AG09319 (cell line): ENCODE measurements around the gene ANO8.
A peak's percentile ranks its signal among the peaks of the same experiment; 100 is the strongest.
"Not testable (repeated sequence)": the region's sequence is repeated elsewhere in the genome, so short reads cannot be mapped to it uniquely, and the experiment has no call there.

ENCODE experiments used
- DNase-seq: peaks from one replicate; pipeline ENCODE4 v3.0.0-alpha.2; 2010; ENCODE audit warnings: low read depth; ENCODE audit errors: extremely low read depth
- TF ChIP-seq, protein P1 (sequence below): IDR thresholded peaks from 2 replicates; pipeline ENCODE4 v1.5.1; 2011; ENCODE audit warnings: low read depth, mild to moderate bottlenecking, inconsistent platforms, low read length, moderate library complexity

ANO8 gene

DNA sequence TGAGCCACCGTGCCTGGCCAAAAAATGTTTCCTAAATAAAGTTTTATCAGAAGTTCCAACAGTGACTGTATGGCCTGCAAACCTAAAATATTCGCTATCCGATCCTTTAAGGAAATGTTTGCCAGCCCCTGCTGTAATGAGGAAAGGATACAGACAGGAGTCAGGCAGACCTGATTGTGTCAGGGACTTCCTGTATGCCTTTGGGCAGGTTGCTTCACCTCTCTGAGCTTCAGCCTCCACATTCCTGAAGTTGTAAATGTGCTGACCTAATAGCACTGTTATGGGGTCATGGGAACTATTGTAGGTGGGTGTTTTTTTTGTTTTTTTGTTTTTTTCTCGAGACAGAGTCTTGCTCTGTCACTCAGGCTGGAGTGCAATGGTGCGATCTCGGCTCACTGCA, 37.7 kb downstream of the ANO8 start:
- no peak for DNase-seq
- TF ChIP-seq, protein P1, sequence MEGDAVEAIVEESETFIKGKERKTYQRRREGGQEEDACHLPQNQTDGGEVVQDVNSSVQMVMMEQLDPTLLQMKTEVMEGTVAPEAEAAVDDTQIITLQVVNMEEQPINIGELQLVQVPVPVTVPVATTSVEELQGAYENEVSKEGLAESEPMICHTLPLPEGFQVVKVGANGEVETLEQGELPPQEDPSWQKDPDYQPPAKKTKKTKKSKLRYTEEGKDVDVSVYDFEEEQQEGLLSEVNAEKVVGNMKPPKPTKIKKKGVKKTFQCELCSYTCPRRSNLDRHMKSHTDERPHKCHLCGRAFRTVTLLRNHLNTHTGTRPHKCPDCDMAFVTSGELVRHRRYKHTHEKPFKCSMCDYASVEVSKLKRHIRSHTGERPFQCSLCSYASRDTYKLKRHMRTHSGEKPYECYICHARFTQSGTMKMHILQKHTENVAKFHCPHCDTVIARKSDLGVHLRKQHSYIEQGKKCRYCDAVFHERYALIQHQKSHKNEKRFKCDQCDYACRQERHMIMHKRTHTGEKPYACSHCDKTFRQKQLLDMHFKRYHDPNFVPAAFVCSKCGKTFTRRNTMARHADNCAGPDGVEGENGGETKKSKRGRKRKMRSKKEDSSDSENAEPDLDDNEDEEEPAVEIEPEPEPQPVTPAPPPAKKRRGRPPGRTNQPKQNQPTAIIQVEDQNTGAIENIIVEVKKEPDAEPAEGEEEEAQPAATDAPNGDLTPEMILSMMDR, result no peak

DNA sequence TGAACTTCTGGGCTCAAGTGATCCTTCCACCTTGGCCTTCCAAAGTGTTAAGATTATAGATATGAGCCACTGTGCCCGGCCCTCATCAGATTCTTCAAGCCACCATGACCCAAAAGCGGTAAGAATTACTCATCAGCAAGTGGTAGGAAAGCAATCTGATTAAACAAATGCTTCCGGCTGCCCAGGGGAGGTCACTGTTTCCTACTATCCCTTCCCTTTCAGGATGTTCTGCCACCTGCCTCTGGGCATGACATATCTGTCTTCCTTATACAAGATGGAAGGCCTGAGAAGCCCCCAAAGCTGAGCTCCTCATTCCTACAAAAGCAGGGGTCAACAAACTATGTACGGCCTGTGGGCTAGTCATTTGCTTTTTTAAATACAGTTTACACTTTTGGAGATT, 38.4 kb downstream of the ANO8 start:
- DNase-seq, result no peak
- TF ChIP-seq, protein P1, result no peak; the same call in 1 of the 2 replicates

DNA sequence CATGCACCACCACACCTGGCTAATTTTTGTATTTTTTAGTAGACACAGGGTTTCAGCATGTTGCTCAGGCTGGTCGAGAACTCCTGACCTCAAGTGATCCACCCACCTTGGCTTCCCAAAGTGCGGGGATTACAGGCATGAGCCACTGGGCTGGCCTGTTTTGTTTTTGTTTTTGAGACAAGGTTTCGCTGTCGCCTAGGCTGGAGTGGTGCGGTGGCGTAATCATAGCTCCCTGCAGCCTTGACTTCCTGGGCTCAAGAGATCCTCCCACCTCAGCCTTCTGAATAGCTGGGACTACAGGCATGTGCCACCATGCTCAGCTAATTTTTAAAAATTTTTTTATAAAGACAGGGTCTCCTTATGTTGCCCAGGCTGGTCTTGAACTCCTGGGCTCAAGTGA, 39.1 kb downstream of the ANO8 start:
- not testable (repeated sequence) for DNase-seq

DNA sequence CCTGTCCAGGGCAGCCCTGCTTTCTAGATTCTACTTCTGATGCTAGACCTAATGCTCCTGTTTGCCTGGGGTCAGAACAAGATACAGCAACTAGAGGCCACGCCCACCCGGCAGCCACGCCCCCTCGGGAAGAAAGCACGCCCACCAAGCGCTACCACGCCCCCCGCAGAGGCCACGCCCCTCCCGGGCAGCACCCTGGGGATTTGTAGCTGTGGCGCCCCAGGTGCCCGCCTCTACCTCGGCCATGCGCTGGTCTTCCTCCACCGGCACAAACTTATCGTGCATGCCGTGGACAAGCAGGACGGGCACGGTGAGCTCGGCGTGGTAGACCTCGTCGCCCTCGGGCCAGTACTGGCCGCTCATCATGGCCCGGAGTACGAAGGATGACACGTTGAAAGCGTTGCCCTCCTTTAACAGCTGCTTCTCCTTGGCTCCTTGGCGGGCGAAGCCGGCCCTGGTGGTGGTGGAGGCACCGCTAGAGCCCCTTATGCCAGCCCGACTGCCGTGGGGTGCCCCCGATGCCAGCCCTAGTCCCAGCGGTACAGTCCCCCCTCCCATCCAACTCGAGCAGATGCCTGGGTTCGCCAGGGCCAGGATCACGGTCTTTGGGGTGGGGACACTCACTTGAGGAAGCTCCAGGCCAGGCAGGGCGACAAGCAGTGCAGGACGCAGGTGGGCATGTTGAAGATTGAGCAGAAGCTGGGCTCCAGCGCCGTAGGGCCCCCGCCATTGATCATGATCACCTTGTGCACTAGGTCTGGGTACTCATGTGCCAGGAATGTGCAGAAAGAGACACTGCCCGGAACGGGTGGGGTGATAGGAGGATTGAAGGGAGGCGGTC, 40.4 kb downstream of the ANO8 start:
- TF ChIP-seq, protein P1, result no peak
- no peak for DNase-seq

DNA sequence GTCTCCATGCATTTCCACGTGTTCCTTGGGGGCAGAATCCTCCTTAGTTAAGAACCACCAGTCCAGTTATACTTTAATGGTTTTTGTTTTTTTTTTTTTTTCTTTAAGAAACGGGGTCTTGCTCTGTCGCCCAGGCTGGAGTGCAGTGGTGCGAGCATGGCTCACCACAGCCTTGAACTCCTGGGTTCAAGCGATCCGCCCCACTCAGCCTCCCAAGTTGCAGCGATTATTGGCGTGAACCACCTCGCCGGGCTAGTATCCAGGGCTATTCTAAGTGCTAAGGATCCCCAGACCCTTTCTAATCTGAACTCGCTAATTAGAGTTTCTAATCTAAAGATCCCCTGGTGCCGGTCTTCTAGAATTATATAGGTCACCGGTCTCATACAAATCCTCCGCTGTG, 41.0 kb downstream of the ANO8 start:
- TF ChIP-seq, protein P1, result no peak
- no peak for DNase-seq

DNA sequence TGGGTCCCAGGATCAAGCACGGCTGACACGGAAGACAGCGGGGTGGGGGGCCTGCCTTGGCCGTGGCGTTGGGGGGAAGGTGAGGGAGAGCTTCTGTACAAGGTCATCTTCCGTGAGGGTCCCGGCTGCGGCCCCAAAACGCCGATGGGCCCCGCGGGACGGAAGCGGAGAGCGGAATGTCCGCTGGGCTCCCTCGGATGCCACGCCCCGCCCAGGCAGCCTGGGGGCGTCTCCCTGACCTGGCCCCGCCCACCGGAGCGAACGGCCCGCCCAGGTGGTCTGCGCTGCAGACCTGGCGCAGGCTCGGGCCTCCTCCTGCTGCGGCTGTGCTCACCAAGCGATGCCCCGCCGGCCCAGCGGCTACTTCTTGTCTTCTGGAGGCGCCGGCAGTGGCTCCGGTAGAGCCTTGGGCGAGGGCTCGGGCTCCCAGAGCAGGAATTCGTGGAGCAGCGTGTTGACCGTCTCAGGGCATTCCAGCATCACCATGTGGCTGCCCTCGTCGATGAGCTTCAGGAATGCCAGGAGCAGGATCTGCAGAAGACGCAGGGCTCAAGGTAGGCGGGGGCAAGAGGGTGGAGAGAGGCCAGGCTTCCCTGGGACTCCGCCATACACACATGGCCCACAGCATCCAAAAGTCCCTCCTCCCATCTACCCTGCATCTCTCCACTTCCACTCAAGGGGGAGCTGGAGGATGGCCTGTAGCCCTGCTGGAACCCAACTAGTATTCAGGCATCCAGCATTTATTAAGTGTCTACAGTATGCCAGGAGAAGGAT, 42.2 kb downstream of the ANO8 start:
- DNase-seq, result peak; percentile 59
- TF ChIP-seq, protein P1, result peak; percentile 80

DNA sequence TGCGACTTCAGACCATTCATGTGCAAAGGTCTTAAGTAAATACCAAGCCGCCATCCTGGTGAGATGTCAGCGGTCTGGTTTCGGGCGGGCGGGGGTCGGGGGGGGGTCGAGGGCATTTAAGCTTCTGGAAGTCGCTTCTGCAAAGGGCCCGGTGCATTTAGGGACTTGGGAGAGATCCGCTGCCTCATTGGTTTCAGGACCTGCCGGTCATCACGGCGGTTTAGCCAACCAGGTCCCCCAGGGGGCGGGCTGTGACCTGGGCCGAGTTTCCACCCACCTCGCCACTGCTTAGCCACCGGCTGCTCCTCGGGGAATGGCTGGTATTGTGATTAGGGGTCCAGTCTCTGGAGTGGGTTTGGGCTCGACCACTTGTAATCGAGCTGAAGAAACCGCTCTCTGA, 45.2 kb downstream of the ANO8 start:
- DNase-seq, result peak; percentile 62
- TF ChIP-seq, protein P1, result no peak
